ENCODE measurements around the gene UGT1A10.

DNA sequence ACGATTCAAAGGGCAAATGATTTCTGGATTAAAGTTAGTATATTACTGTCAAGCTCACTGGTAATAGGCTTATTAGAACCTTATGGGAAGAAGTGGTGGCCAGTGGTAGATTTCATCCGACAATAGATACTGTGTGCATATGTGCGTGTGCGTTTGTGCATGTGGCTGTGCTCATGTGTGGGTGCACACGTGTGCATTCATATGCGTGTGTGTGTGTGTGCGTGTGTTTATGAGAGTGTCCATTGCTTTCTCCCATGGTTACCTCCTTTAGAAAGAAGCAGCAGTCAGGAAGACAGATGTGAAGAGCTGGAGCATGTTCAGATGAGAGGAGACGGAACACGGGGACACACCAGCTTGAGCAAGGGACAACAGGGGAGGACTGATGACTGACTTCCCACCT, 133.0 kb downstream of the UGT1A10 start:
- TF ChIP-seq, protein P1, sequence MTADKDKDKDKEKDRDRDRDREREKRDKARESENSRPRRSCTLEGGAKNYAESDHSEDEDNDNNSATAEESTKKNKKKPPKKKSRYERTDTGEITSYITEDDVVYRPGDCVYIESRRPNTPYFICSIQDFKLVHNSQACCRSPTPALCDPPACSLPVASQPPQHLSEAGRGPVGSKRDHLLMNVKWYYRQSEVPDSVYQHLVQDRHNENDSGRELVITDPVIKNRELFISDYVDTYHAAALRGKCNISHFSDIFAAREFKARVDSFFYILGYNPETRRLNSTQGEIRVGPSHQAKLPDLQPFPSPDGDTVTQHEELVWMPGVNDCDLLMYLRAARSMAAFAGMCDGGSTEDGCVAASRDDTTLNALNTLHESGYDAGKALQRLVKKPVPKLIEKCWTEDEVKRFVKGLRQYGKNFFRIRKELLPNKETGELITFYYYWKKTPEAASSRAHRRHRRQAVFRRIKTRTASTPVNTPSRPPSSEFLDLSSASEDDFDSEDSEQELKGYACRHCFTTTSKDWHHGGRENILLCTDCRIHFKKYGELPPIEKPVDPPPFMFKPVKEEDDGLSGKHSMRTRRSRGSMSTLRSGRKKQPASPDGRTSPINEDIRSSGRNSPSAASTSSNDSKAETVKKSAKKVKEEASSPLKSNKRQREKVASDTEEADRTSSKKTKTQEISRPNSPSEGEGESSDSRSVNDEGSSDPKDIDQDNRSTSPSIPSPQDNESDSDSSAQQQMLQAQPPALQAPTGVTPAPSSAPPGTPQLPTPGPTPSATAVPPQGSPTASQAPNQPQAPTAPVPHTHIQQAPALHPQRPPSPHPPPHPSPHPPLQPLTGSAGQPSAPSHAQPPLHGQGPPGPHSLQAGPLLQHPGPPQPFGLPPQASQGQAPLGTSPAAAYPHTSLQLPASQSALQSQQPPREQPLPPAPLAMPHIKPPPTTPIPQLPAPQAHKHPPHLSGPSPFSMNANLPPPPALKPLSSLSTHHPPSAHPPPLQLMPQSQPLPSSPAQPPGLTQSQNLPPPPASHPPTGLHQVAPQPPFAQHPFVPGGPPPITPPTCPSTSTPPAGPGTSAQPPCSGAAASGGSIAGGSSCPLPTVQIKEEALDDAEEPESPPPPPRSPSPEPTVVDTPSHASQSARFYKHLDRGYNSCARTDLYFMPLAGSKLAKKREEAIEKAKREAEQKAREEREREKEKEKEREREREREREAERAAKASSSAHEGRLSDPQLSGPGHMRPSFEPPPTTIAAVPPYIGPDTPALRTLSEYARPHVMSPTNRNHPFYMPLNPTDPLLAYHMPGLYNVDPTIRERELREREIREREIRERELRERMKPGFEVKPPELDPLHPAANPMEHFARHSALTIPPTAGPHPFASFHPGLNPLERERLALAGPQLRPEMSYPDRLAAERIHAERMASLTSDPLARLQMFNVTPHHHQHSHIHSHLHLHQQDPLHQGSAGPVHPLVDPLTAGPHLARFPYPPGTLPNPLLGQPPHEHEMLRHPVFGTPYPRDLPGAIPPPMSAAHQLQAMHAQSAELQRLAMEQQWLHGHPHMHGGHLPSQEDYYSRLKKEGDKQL (CRISPR knock-in tag; IDR thresholded peaks at IDR 0.05; ENCODE audit: low read depth), result no peak
- TF ChIP-seq SP1 (IDR thresholded peaks at IDR 0.05) (no peak), SP1 (CRISPR knock-in tag; IDR thresholded peaks at IDR 0.05) (no peak), HOXA7 (CRISPR knock-in tag; IDR thresholded peaks at IDR 0.05) (no peak), ARID5B (CRISPR knock-in tag; IDR thresholded peaks at IDR 0.05) (no peak), NFIC (IDR thresholded peaks at IDR 0.05; ENCODE audit: low read length) (no peak), PRDM4 (CRISPR knock-in tag; IDR thresholded peaks at IDR 0.05; ENCODE audit: borderline replicate concordance) (no peak), CTCF (CRISPR knock-in tag; IDR thresholded peaks at IDR 0.05) (no peak), POLR2A (IDR thresholded peaks at IDR 0.05; ENCODE audit: insufficient read depth in 1 of 2, low read depth in 2 of 2, low read length in 2 of 2) (no peak), MXD3 (CRISPR knock-in tag; IDR thresholded peaks at IDR 0.05) (no peak), MXI1 (IDR thresholded peaks at IDR 0.05; ENCODE audit: borderline replicate concordance, low read depth, low read length) (no peak)
